Measurements from ENCODE around the gene DNAJC13. TPM values are rescaled to one million over a fixed set of nuclear protein-coding genes. Genes with fewer than 3 reads are reported as not detected.

Gene DNAJC13
- total and polyA plus RNA-seq, 2 donors from 2014 or later, result 11.5 to 43.1 TPM

DNA sequence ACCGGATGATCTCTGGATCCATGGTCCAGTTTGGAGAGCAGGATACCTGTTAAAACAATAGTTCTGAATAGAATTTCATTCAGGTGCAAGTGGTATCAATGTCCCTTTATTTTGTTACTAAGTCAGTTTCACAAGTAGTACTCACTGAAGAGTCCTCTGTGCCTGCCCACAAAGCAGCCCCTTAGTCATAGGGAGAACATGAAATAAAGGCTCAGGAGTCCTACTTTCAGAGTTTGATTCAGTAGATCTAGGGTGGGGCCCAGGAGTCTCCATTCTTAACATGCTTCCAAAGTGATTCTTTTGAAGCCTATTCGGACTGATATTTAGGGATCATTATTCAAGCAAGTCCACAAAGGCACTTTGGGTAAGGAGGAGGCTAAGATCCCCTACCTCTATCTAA lies 100.0 kb downstream of the DNAJC13 start:
- Histone ChIP-seq H3K9ac (ENCODE audit: low read length in 3 of 3) (no peak overlapping the region), H3K4me3 (ENCODE audit: low read length in 3 of 3) (no peak overlapping the region), H3K27me3 (ENCODE audit: control insufficient read depth, insufficient read depth, low read length) (no peaks in the 10 kb centered on the region), H3K9me3 (ENCODE audit: control insufficient read depth in 2 of 3, insufficient read depth in 1 of 3, low read length in 3 of 3) (no peaks in the 10 kb centered on the region), H3K36me3 (ENCODE audit: control insufficient read depth in 2 of 3, insufficient read depth in 3 of 3, low read length in 3 of 3) (peaks cover 5 to 37% (median 19%) of the 10 kb centered on the region in 3 donors), H3K4me1 (ENCODE audit: control insufficient read depth in 2 of 3, insufficient read depth in 2 of 3, low read depth in 1 of 3, low read length in 3 of 3) (no peaks in the 10 kb centered on the region), H3K27ac (ENCODE audit: low read depth in 2 of 2, low read length in 2 of 2) (no peak overlapping the region)
- intact Hi-C loops (cut with DNase I), result no loop called here
- DNase-seq, result no peak
- no peak for FAIRE-seq
- TF ChIP-seq, protein P1, sequence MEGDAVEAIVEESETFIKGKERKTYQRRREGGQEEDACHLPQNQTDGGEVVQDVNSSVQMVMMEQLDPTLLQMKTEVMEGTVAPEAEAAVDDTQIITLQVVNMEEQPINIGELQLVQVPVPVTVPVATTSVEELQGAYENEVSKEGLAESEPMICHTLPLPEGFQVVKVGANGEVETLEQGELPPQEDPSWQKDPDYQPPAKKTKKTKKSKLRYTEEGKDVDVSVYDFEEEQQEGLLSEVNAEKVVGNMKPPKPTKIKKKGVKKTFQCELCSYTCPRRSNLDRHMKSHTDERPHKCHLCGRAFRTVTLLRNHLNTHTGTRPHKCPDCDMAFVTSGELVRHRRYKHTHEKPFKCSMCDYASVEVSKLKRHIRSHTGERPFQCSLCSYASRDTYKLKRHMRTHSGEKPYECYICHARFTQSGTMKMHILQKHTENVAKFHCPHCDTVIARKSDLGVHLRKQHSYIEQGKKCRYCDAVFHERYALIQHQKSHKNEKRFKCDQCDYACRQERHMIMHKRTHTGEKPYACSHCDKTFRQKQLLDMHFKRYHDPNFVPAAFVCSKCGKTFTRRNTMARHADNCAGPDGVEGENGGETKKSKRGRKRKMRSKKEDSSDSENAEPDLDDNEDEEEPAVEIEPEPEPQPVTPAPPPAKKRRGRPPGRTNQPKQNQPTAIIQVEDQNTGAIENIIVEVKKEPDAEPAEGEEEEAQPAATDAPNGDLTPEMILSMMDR (IDR thresholded peaks at IDR 0.05; ENCODE audit: borderline replicate concordance, extremely low read depth, insufficient read depth), result no peak

DNA sequence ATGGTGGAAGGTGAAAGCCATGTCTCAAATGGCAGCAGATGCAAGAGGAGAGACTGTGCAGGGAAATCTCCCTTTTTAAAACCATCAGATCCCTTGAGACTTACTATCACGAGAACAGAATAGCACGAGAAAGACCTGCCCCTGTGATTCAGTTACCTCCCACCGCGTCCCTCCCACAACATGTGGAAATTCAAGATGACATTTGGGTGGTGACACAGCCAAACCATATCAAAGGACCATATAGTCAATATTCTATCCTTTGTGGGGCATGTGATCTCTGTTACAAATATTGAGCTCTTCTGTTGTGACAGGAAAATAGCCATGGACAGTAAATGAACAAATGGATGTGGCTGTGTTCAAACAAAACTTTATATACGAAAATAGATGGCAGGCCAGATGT lies 102.6 kb downstream of the DNAJC13 start:
- intact Hi-C loops (cut with DNase I), result no loop called here
- H3K9me3 ChIP-seq (ENCODE audit: control insufficient read depth in 2 of 3, insufficient read depth in 1 of 3, low read length in 3 of 3), result no peaks in the 10 kb centered on the region

DNA sequence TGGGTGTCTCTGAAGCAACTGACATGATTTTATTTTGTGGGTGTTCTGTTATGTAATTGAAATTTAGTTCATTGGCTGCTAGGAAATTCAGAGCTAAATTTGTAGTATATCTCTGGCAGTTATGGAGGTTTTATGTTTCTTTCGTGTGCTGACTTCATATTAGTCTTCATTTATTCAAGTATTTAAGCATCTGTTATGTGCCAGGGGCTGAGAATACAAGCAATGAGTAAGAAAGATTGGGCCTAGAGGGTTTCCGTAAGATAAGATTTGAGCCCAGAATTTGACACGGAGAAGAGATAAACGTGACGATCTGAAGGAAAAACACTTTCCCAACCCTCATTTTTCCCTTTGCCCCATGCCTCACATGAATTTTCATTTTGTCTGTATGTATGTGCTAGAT lies 104.6 kb downstream of the DNAJC13 start:
- H3K36me3 ChIP-seq (ENCODE audit: control insufficient read depth in 2 of 3, insufficient read depth in 3 of 3, low read length in 3 of 3), result peaks cover 7 to 27% (median 23%) of the 10 kb centered on the region in 3 donors
- H3K27me3 ChIP-seq (ENCODE audit: control insufficient read depth, insufficient read depth, low read length), result no peaks in the 10 kb centered on the region
- H3K4me3 ChIP-seq (ENCODE audit: low read length in 3 of 3), result no peak overlapping the region
- no peak overlapping the region for H3K9ac ChIP-seq (ENCODE audit: low read length in 3 of 3)
- intact Hi-C loops (cut with DNase I), result no loop called here
- no peak overlapping the region for H3K27ac ChIP-seq (ENCODE audit: low read depth in 2 of 2, low read length in 2 of 2)
- FAIRE-seq (no peak), DNase-seq (no peak)
- H3K9me3 ChIP-seq (ENCODE audit: control insufficient read depth in 2 of 3, insufficient read depth in 1 of 3, low read length in 3 of 3), result no peaks in the 10 kb centered on the region
- no peaks in the 10 kb centered on the region for H3K4me1 ChIP-seq (ENCODE audit: control insufficient read depth in 2 of 3, insufficient read depth in 2 of 3, low read depth in 1 of 3, low read length in 3 of 3)
- TF ChIP-seq, protein P1 (IDR thresholded peaks at IDR 0.05; ENCODE audit: borderline replicate concordance, extremely low read depth, insufficient read depth), result no peak

More for the DNA sequence above, 102.6 kb downstream of the DNAJC13 start:
- TF ChIP-seq, protein P1 (IDR thresholded peaks at IDR 0.05; ENCODE audit: borderline replicate concordance, extremely low read depth, insufficient read depth), result no peak
- H3K36me3 ChIP-seq (ENCODE audit: control insufficient read depth in 2 of 3, insufficient read depth in 3 of 3, low read length in 3 of 3), result peaks cover 5 to 23% (median 23%) of the 10 kb centered on the region in 3 donors
- no peaks in the 10 kb centered on the region for H3K27me3 ChIP-seq (ENCODE audit: control insufficient read depth, insufficient read depth, low read length)
- no peak overlapping the region for H3K27ac ChIP-seq (ENCODE audit: low read depth in 2 of 2, low read length in 2 of 2)
- no peak for FAIRE-seq
- H3K4me1 ChIP-seq (ENCODE audit: control insufficient read depth in 2 of 3, insufficient read depth in 2 of 3, low read depth in 1 of 3, low read length in 3 of 3), result no peaks in the 10 kb centered on the region
- no peak overlapping the region for H3K9ac ChIP-seq (ENCODE audit: low read length in 3 of 3)
- no peak for DNase-seq
- H3K4me3 ChIP-seq (ENCODE audit: low read length in 3 of 3), result no peak overlapping the region

DNA sequence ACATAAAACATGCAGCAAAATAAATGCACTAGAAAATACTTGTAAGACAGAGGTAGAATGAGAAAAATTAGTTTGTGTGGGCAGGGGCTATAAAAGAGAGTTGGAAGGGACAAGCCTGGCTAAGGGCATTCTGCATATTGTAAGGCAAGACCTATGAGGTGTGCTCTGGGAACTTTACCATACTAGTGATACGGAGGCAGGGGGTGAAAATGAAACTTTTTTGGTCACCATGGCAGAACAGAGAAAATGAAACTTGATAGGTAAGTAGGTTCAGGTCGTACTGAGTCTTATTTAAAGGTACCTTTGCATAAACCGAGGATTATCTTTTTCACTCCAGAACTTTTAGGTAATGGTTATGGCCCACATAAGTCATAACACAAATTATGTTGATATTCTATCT lies 105.1 kb downstream of the DNAJC13 start:
- H3K4me1 ChIP-seq (ENCODE audit: control insufficient read depth in 2 of 3, insufficient read depth in 2 of 3, low read depth in 1 of 3, low read length in 3 of 3), result no peaks in the 10 kb centered on the region
- TF ChIP-seq, protein P1 (IDR thresholded peaks at IDR 0.05; ENCODE audit: borderline replicate concordance, extremely low read depth, insufficient read depth), result no peak
- DNase-seq, result no peak
- H3K27me3 ChIP-seq (ENCODE audit: control insufficient read depth, insufficient read depth, low read length), result no peaks in the 10 kb centered on the region
- peaks cover 7 to 25% (median 19%) of the 10 kb centered on the region in 3 donors for H3K36me3 ChIP-seq (ENCODE audit: control insufficient read depth in 2 of 3, insufficient read depth in 3 of 3, low read length in 3 of 3)
- H3K4me3 ChIP-seq (ENCODE audit: low read length in 3 of 3), result no peak overlapping the region
- intact Hi-C loops (cut with DNase I), result no loop called here
- no peaks in the 10 kb centered on the region for H3K9me3 ChIP-seq (ENCODE audit: control insufficient read depth in 2 of 3, insufficient read depth in 1 of 3, low read length in 3 of 3)
- no peak overlapping the region for H3K9ac ChIP-seq (ENCODE audit: low read length in 3 of 3)
- H3K27ac ChIP-seq (ENCODE audit: low read depth in 2 of 2, low read length in 2 of 2), result no peak overlapping the region
- FAIRE-seq, result no peak

Data from kidney (tissue), 14 donors.